Panc1 (cell line): ENCODE data around the gene SLC8A1. TPM values are rescaled to one million over a fixed set of nuclear protein-coding genes. Genes with fewer than 3 reads are reported as not detected.

Experiments used
- ATAC-seq: fragments of 200-7000 bp; cut with Tn5 transposase; 2 replicates; pipeline ENCODE4 v1.9.1; 2020; ENCODE audit warnings: mild to moderate bottlenecking, moderate library complexity
- BruUV-seq: library from RNA; stranded (reverse); fragments of 400-500 nt; replicated peaks from 2 replicates; lab custom pipeline; 2021; lab: Mats Ljungman, UMichigan
- CTCF ChIA-PET: fragments of 300-600 bp; sonication (Branson Sonifier 250); formaldehyde crosslinking; loops from one replicate; lab custom pipeline; 2022; ENCODE audit warnings: antibody characterized with exemption; lab: Charles Lee
- POLR2A ChIA-PET: fragments of 300-600 bp; sonication (Branson Sonifier 250); formaldehyde crosslinking; loops from one replicate; lab custom pipeline; 2022; ENCODE audit warnings: antibody characterized with exemption; lab: Charles Lee
- DNase-seq: peaks from one replicate; pipeline ENCODE4 v3.0.0-alpha.2; 2010; ENCODE audit warnings: low read depth, low spot score
- H3K27ac ChIP-seq: 2 replicates; pipeline ENCODE4 v1.5.1; 2011; ENCODE audit warnings: mild to moderate bottlenecking, low read length, inconsistent platforms
- H3K27me3 ChIP-seq: fragments of 200-500 bp; sonication (Bioruptor generic); 2 replicates; pipeline ENCODE4 v1.6.0; 2014; ENCODE audit warnings: low read length, inconsistent platforms; ENCODE audit not compliant: control insufficient read depth, insufficient read depth
- H3K36me3 ChIP-seq: fragments of 200-500 bp; sonication (Bioruptor generic); 2 replicates; pipeline ENCODE4 v1.5.1; 2014; ENCODE audit warnings: inconsistent platforms, mild to moderate bottlenecking, low read length, moderate library complexity; ENCODE audit not compliant: control insufficient read depth, insufficient read depth
- H3K4me1 ChIP-seq: 2 replicates; pipeline ENCODE4 v1.5.1; 2011; ENCODE audit warnings: inconsistent platforms, mild to moderate bottlenecking, low read length, moderate library complexity; ENCODE audit not compliant: control insufficient read depth, insufficient read depth
- H3K4me3 ChIP-seq, 2 experiments: 2 replicates each; pipeline ENCODE4 v1.5.1; 2011 to 2012; ENCODE audit warnings: low read depth in 2 of 2, low read length in 2 of 2, mild to moderate bottlenecking in 2 of 2, inconsistent platforms in 1 of 2, moderate library complexity in 1 of 2
- H3K9me3 ChIP-seq: fragments of 200-500 bp; sonication (Bioruptor generic); 2 replicates; pipeline ENCODE4 v1.5.1; 2014; ENCODE audit warnings: low read depth, mild to moderate bottlenecking, inconsistent platforms, low read length, moderate library complexity; ENCODE audit not compliant: control insufficient read depth, insufficient read depth
- POLR2AphosphoS5 ChIP-seq: IDR thresholded peaks from 2 replicates; pipeline ENCODE4 v1.6.1; 2012; ENCODE audit warnings: mild to moderate bottlenecking, low read depth, low read length, moderate library complexity
- SIN3A ChIP-seq: IDR thresholded peaks from 2 replicates; pipeline ENCODE4 v1.6.1; 2012; ENCODE audit warnings: low read depth, mild to moderate bottlenecking, low read length, moderate library complexity, borderline replicate concordance; ENCODE audit not compliant: insufficient read depth
- TCF7L2 ChIP-seq: IDR thresholded peaks from 2 replicates; pipeline ENCODE4 v1.6.1; 2011; ENCODE audit warnings: mild to moderate bottlenecking, low read depth, low read length, inconsistent platforms
- in situ Hi-C: cut with HindIII; loops from 2 replicates; pipeline ENCODE4 v1.10.0; 2016; ENCODE audit warnings: low sequenced_read_pairs, low pct_unique_long_range_greater_than_20kb
- intact Hi-C: fragments of 100-400 bp; cut with micrococcal nuclease; formaldehyde crosslinking; loops from one replicate; pipeline ENCODE4 v1.10.0; 2022; ENCODE audit not compliant: unreplicated experiment
- total RNA-seq: library from RNA; stranded (reverse); gene quantifications from one replicate; pipeline ENCODE4 v1.2.1, GENCODE V29; 2021; ENCODE audit not compliant: unreplicated experiment
- TF ChIP-seq, protein P1 (sequence below): fragments of 450-650 bp; IDR thresholded peaks from 2 replicates; pipeline ENCODE4 v1.5.1; 2017; ENCODE audit warnings: mild to moderate bottlenecking
- TF ChIP-seq, protein P2 (sequence below), 2 experiments: IDR thresholded peaks; 2 replicates each; pipeline ENCODE4 v1.6.1; 2011 to 2012; ENCODE audit warnings: low read depth in 2 of 2, control low read depth in 1 of 2, low read length in 1 of 2, mild to moderate bottlenecking in 1 of 2, moderate library complexity in 1 of 2; ENCODE audit not compliant: insufficient read depth in 1 of 2

Gene SLC8A1
- total RNA-seq, 1 experiment from 2014 or later, result 0.59 TPM

DNA sequence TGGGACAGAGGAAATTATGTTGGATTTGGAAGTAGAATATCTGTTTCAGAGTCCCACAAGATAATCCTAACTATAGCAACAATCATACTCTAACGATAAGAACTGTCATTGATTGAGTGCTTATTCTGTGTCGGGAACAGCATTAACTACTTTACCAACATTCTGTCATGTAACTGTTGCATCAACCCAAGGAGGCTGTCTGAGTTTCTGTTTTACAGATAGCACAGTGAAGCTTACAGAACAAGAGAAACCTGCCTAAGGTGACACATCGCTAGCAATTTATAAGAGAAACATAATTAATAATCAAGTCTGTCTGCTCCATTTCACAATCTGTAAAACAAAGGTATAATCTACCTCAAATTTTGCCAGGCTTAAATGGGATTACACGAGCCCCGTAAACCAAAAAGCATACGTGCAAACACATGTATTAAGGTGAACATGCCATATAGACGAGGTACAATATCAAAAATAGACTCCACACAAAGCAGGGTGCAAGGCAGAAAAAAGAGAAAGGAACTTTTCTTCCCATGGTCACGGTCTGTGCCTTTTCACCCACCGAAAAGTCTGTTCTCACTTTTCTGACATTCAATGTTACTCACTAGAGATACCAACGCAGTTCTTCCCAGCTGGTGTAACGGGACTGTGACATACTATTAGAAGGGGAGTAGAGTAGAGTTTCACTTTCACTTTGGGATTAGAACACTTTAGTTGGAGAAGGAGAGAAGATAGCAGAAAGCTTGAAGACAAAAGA, 37.2 kb upstream of the SLC8A1 start:
- Histone ChIP-seq H3K4me1 (no peaks in the 10 kb centered on the region), H3K36me3 (no peaks in the 10 kb centered on the region), H3K27ac (0 out of 2 replicates have a peak overlapping the region, but pooled peaks have one; percentile 29), H3K27me3 (no peaks in the 10 kb centered on the region), H3K9me3 (no peaks in the 10 kb centered on the region), H3K4me3 (peak overlapping the region; percentile 22 to 50)
- ATAC-seq (peak; percentile 73; the same call in 1 of the 2 replicates), DNase-seq (no peak)
- in situ Hi-C loops, result no loop called here
- intact Hi-C loops, result no loop called here
- TF ChIP-seq, protein P1, sequence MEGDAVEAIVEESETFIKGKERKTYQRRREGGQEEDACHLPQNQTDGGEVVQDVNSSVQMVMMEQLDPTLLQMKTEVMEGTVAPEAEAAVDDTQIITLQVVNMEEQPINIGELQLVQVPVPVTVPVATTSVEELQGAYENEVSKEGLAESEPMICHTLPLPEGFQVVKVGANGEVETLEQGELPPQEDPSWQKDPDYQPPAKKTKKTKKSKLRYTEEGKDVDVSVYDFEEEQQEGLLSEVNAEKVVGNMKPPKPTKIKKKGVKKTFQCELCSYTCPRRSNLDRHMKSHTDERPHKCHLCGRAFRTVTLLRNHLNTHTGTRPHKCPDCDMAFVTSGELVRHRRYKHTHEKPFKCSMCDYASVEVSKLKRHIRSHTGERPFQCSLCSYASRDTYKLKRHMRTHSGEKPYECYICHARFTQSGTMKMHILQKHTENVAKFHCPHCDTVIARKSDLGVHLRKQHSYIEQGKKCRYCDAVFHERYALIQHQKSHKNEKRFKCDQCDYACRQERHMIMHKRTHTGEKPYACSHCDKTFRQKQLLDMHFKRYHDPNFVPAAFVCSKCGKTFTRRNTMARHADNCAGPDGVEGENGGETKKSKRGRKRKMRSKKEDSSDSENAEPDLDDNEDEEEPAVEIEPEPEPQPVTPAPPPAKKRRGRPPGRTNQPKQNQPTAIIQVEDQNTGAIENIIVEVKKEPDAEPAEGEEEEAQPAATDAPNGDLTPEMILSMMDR, result no peak
- TF ChIP-seq POLR2AphosphoS5 (no peak), TCF7L2 (no peak), SIN3A (no peak)
- TF ChIP-seq, protein P2, sequence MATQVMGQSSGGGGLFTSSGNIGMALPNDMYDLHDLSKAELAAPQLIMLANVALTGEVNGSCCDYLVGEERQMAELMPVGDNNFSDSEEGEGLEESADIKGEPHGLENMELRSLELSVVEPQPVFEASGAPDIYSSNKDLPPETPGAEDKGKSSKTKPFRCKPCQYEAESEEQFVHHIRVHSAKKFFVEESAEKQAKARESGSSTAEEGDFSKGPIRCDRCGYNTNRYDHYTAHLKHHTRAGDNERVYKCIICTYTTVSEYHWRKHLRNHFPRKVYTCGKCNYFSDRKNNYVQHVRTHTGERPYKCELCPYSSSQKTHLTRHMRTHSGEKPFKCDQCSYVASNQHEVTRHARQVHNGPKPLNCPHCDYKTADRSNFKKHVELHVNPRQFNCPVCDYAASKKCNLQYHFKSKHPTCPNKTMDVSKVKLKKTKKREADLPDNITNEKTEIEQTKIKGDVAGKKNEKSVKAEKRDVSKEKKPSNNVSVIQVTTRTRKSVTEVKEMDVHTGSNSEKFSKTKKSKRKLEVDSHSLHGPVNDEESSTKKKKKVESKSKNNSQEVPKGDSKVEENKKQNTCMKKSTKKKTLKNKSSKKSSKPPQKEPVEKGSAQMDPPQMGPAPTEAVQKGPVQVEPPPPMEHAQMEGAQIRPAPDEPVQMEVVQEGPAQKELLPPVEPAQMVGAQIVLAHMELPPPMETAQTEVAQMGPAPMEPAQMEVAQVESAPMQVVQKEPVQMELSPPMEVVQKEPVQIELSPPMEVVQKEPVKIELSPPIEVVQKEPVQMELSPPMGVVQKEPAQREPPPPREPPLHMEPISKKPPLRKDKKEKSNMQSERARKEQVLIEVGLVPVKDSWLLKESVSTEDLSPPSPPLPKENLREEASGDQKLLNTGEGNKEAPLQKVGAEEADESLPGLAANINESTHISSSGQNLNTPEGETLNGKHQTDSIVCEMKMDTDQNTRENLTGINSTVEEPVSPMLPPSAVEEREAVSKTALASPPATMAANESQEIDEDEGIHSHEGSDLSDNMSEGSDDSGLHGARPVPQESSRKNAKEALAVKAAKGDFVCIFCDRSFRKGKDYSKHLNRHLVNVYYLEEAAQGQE (IDR thresholded peaks at IDR 0.05; ENCODE audit: insufficient read depth in 1 of 2, low read depth in 2 of 2, low read length in 1 of 2), result no peak
- ChIA-PET POLR2A (no interaction called here), CTCF (no interaction called here)
- no TSS peak for BruUV-seq

- DNase-seq (peak; percentile 8), ATAC-seq (no peak)
- ChIA-PET CTCF (interaction anchor here (0.7 kb wide), 3 partner anchors 25 to 192 kb away, joined by 5 to 7 read pairs (median 6); no protein-coding TSS in a partner anchor), POLR2A (interaction anchor here (0.6 kb wide), 1 partner anchor 646 kb away, joined by 4 read pairs; no protein-coding TSS in a partner anchor)
- no peaks in the 10 kb centered on the region for H3K36me3 ChIP-seq
- in situ Hi-C loops, result no loop called here
- TF ChIP-seq TCF7L2, result no peak
- TF ChIP-seq, protein P1, result peak; percentile 59
- TF ChIP-seq, protein P2 (IDR thresholded peaks at IDR 0.05; ENCODE audit: insufficient read depth in 1 of 2, low read depth in 2 of 2, low read length in 1 of 2), result no peak
- H3K9me3 ChIP-seq, result no peaks in the 10 kb centered on the region
- no TSS peak for BruUV-seq
- no peaks in the 10 kb centered on the region for H3K27me3 ChIP-seq
- H3K4me3 ChIP-seq, result no peak overlapping the region
- intact Hi-C loops, result no loop called here
- H3K27ac ChIP-seq, result no peak overlapping the region
- H3K4me1 ChIP-seq, result no peaks in the 10 kb centered on the region
Measured at GRCh38 chr2:40488101-40488601, 36.3 kb upstream of the SLC8A1 start.
